H1 (cell line): Measurements from ENCODE around the gene CA7. TPM values are rescaled to one million over a fixed set of nuclear protein-coding genes. Genes with fewer than 3 reads are reported as not detected.

Experiments
- CTCF ChIA-PET: fragments of 300-600 bp; sonication (Branson Sonifier 250); formaldehyde crosslinking; loops from one replicate; lab custom pipeline; 2021; ENCODE audit not compliant: partially characterized antibody; lab: Charles Lee
- POLR2A ChIA-PET: fragments of 300-600 bp; sonication (Branson Sonifier 250); formaldehyde crosslinking; loops from one replicate; lab custom pipeline; 2021; ENCODE audit warnings: inconsistent platforms; ENCODE audit not compliant: partially characterized antibody; lab: Charles Lee
- DNase-seq, 2 experiments: peaks; one replicate each; pipeline versions ENCODE4 v3.0.0 to v3.0.0-alpha.2; 2010 to 2022; ENCODE audit warnings: low spot score in 2 of 2, low read depth in 1 of 2, mixed read lengths in 1 of 2
- FAIRE-seq: peaks from 2 replicates; lab custom pipeline; 2011; peaks lifted over from hg19 to GRCh38; lab: Jason Lieb, UNC
- H2AFZ ChIP-seq: 2 replicates; pipeline ENCODE4 v1.8.1; 2012; ENCODE audit warnings: low read length, inconsistent platforms
- H2AK5ac ChIP-seq: 2 replicates; pipeline ENCODE4 v1.6.1; 2013; ENCODE audit warnings: low read depth, low read length
- H2BK120ac ChIP-seq: replicated peaks from 2 replicates; pipeline ENCODE3; 2013; ENCODE audit warnings: low read depth, low read length, inconsistent platforms
- H2BK12ac ChIP-seq: 2 replicates; pipeline ENCODE4 v1.6.1; 2013; ENCODE audit warnings: low read depth, low read length
- H2BK15ac ChIP-seq: 2 replicates; pipeline ENCODE4 v1.6.1; 2013; ENCODE audit warnings: low read length
- H2BK20ac ChIP-seq: 2 replicates; pipeline ENCODE4 v1.6.1; 2013; ENCODE audit warnings: low read length
- H2BK5ac ChIP-seq: 2 replicates; pipeline ENCODE4 v1.6.1; 2013; ENCODE audit warnings: low read depth, low read length
- H3K14ac ChIP-seq: 2 replicates; pipeline ENCODE4 v1.6.1; 2013; ENCODE audit warnings: inconsistent platforms; ENCODE audit not compliant: insufficient read length
- H3K18ac ChIP-seq: 2 replicates; pipeline ENCODE4 v1.6.1; 2013; ENCODE audit warnings: low read length; ENCODE audit errors: extremely low read depth
- H3K23ac ChIP-seq: 2 replicates; pipeline ENCODE4 v1.6.1; 2013; ENCODE audit warnings: inconsistent platforms; ENCODE audit not compliant: insufficient read length
- H3K23me2 ChIP-seq: 2 replicates; pipeline ENCODE4 v1.6.1; 2013; ENCODE audit warnings: low read depth, low read length
- H3K27ac ChIP-seq: 2 replicates; pipeline ENCODE4 v1.6.1; 2011; ENCODE audit warnings: low read depth, low read length, inconsistent platforms
- H3K27me3 ChIP-seq, 4 experiments: replicated peaks in 1 of 4; 1 replicate in 1 of 4; 2 replicates in 3 of 4; pipeline versions ENCODE4 v1.6.1 to v1.8.1; 2011 to 2013; ENCODE audit warnings: low read length in 3 of 4, mild to moderate bottlenecking in 3 of 4, inconsistent platforms in 2 of 4, mixed read lengths in 2 of 4, moderate library complexity in 1 of 4; ENCODE audit not compliant: control insufficient read depth in 3 of 4, insufficient read depth in 3 of 4; ENCODE audit errors: extremely low read depth in 1 of 4
- H3K36me3 ChIP-seq, 4 experiments: 2 replicates each; pipeline versions ENCODE4 v1.6.1 to v1.8.1; 2011 to 2013; ENCODE audit warnings: mild to moderate bottlenecking in 4 of 4, low read length in 3 of 4, moderate library complexity in 2 of 4, control low read depth in 1 of 4, inconsistent platforms in 1 of 4; ENCODE audit not compliant: insufficient read depth in 4 of 4, control insufficient read depth in 2 of 4
- H3K4ac ChIP-seq: replicated peaks from 2 replicates; pipeline ENCODE3; 2013; ENCODE audit warnings: low read length, low read depth, mixed read lengths, inconsistent platforms; ENCODE audit not compliant: insufficient read length
- H3K4me1 ChIP-seq, 4 experiments: replicated peaks in 1 of 4; 1 replicate in 1 of 4; 2 replicates in 3 of 4; pipeline versions ENCODE4 v1.6.1 to v1.8.1; 2011 to 2013; ENCODE audit warnings: low read length in 3 of 4, inconsistent platforms in 2 of 4, mixed read lengths in 1 of 4; ENCODE audit not compliant: insufficient read depth in 4 of 4, control insufficient read depth in 3 of 4
- H3K4me2 ChIP-seq, 2 experiments: 2 replicates each; pipeline versions ENCODE4 v1.6.1 to v1.8.1; 2011 to 2013; ENCODE audit warnings: low read depth in 2 of 2, low read length in 2 of 2, control low read depth in 1 of 2, inconsistent platforms in 1 of 2, mild to moderate bottlenecking in 1 of 2; ENCODE audit not compliant: insufficient read depth in 1 of 2
- H3K4me3 ChIP-seq, 4 experiments: fragments of 200-600, 300-600 bp in 1 of 4; sonication (generic), shearing (Covaris generic), sonication (Bioruptor Twin) in 1 of 4; 2 replicates each; pipeline versions ENCODE4 v1.5.1 to v1.8.1; 2011 to 2016; ENCODE audit warnings: low read length in 4 of 4, low read depth in 3 of 4, control low read depth in 2 of 4, inconsistent platforms in 2 of 4, mild to moderate bottlenecking in 2 of 4, mixed read lengths in 1 of 4, moderate library complexity in 1 of 4; ENCODE audit not compliant: insufficient read depth in 2 of 4; ENCODE audit errors: extremely low read depth in 1 of 4
- H3K56ac ChIP-seq: replicated peaks from 2 replicates; pipeline ENCODE3; 2013; ENCODE audit warnings: low read depth, mild to moderate bottlenecking, mixed read lengths, low read length, inconsistent platforms; ENCODE audit not compliant: insufficient read length
- H3K79me1 ChIP-seq: 2 replicates; pipeline ENCODE4 v1.6.1; 2013; ENCODE audit warnings: low read depth, low read length, control low read depth
- H3K79me2 ChIP-seq, 2 experiments: 2 replicates each; pipeline versions ENCODE4 v1.6.1 to v1.8.1; 2012 to 2013; ENCODE audit warnings: low read length in 2 of 2, mild to moderate bottlenecking in 2 of 2, inconsistent platforms in 1 of 2; ENCODE audit not compliant: insufficient read depth in 2 of 2, control insufficient read depth in 1 of 2
- H3K9ac ChIP-seq, 4 experiments: replicated peaks in 1 of 4; 1 replicate in 1 of 4; 2 replicates in 3 of 4; pipeline versions ENCODE4 v1.6.1 to v1.8.1; 2011 to 2013; ENCODE audit warnings: low read depth in 3 of 4, low read length in 3 of 4, control low read depth in 2 of 4, mild to moderate bottlenecking in 2 of 4, moderate library complexity in 2 of 4, inconsistent platforms in 1 of 4; ENCODE audit errors: extremely low read depth in 1 of 4
- H3K9me3 ChIP-seq, 2 experiments: 2 replicates each; pipeline versions ENCODE4 v1.6.1 to v1.8.1; 2012 to 2013; ENCODE audit warnings: mild to moderate bottlenecking in 2 of 2, moderate library complexity in 2 of 2, control low read depth in 1 of 2, inconsistent platforms in 1 of 2, low read depth in 1 of 2, low read length in 1 of 2, mixed read lengths in 1 of 2; ENCODE audit not compliant: insufficient read depth in 2 of 2
- H4K20me1 ChIP-seq, 2 experiments: replicated peaks in 1 of 2; 2 replicates each; pipeline versions ENCODE3 to v1.8.1; 2011 to 2013; ENCODE audit warnings: inconsistent platforms in 2 of 2, low read length in 2 of 2, mild to moderate bottlenecking in 1 of 2; ENCODE audit not compliant: insufficient read depth in 2 of 2, control insufficient read depth in 1 of 2
- H4K5ac ChIP-seq: 2 replicates; pipeline ENCODE4 v1.6.1; 2013; ENCODE audit warnings: low read length, low read depth, mixed read lengths, inconsistent platforms; ENCODE audit not compliant: insufficient read length
- H4K8ac ChIP-seq: 2 replicates; pipeline ENCODE4 v1.8.0; 2013; ENCODE audit warnings: mild to moderate bottlenecking, moderate library complexity, low read length, inconsistent platforms; ENCODE audit not compliant: insufficient read depth; ENCODE audit errors: extremely low read depth
- H4K91ac ChIP-seq: replicated peaks from 2 replicates; pipeline ENCODE3; 2013; ENCODE audit warnings: low read length, mixed read lengths, inconsistent platforms; ENCODE audit not compliant: insufficient read length
- BACH1 ChIP-seq: IDR thresholded peaks from 2 replicates; pipeline ENCODE4 v1.6.1; 2012; ENCODE audit warnings: low read length, improper control_type of control experiment
- BRCA1 ChIP-seq: IDR thresholded peaks from 2 replicates; pipeline ENCODE4 v1.6.1; 2012; ENCODE audit warnings: low read depth, low read length, improper control_type of control experiment
- CBX8 ChIP-seq: fragments of 300-800, 300-1000 bp; sonication (generic); IDR thresholded peaks from 2 replicates; pipeline ENCODE4 v1.7.1; 2016; ENCODE audit warnings: low read depth, low read length, borderline replicate concordance
- EGR1 ChIP-seq: IDR thresholded peaks from 2 replicates; pipeline ENCODE4 v1.6.1; 2011; ENCODE audit warnings: low read depth, low read length, borderline replicate concordance
- SAP30 ChIP-seq: fragments of 300-600 bp; sonication (generic); IDR thresholded peaks from 2 replicates; pipeline ENCODE4 v1.7.1; 2012; ENCODE audit warnings: low read length, moderate library complexity, mild to moderate bottlenecking, inconsistent platforms; ENCODE audit not compliant: insufficient read depth, insufficient replicate concordance
- SIRT6 ChIP-seq: IDR thresholded peaks from one replicate; pipeline ENCODE4 v1.7.1; 2012; ENCODE audit warnings: low read length, inconsistent platforms
- SUZ12 ChIP-seq: fragments of 200-600 bp; sonication (generic); IDR thresholded peaks from 2 replicates; pipeline ENCODE4 v1.6.1; 2012; ENCODE audit warnings: mild to moderate bottlenecking, inconsistent platforms, low read length, moderate library complexity, mixed read lengths
- TAF7 ChIP-seq: optimal IDR thresholded peaks from 2 replicates; pipeline ENCODE3; 2011; ENCODE audit warnings: low read depth, mild to moderate bottlenecking, inconsistent platforms, low read length, moderate library complexity, borderline replicate concordance
- WGBS, 2 experiments: shearing (Covaris generic) in 1 of 2; methylation state at CpG; one replicate each; pipeline versions ENCODE4 v1.1.6 to v1.1.7; 2013 to 2015; ENCODE audit warnings: low lambda C conversion rate in 2 of 2, mixed read lengths in 2 of 2, inconsistent platforms in 1 of 2, low coverage in 1 of 2, missing lambda C conversion rate in 1 of 2; ENCODE audit not compliant: insufficient replicate concordance in 2 of 2, insufficient coverage in 1 of 2, insufficient read length in 1 of 2; ENCODE audit errors: extremely low coverage in 1 of 2, missing lambda C conversion rate in 1 of 2; 5-methylcytosine and 5-hydroxymethylcytosine counted together
- polyA plus RNA-seq, 7 experiments: library from polyadenylated mRNA; depleted of rRNA in 3 of 7; stranded (reverse) in 5 of 7; unstranded in 2 of 7; fragments of >200 nt in 5 of 7; fragments of 200-250 nt in 2 of 7; gene quantifications; 1 replicate in 5 of 7; 2 replicates in 1 of 7; 4 replicates in 1 of 7; pipeline versions ENCODE4 v1.2.1 to v1.2.3, GENCODE V29; 2011 to 2013; ENCODE audit warnings: missing spikeins in 2 of 7, mixed read lengths in 2 of 7
- total RNA-seq: library from RNA; stranded (reverse); fragmentation: NEBNext Ultra II Directional; extraction: Animal tissue kit (Norgen Biotek cat#: 25700); gene quantifications from 2 replicates; pipeline ENCODE4 v1.2.1, GENCODE V29; 2021
- TF ChIP-seq, protein P1 (sequence below): IDR thresholded peaks from 2 replicates; pipeline ENCODE4 v1.6.1; 2012; ENCODE audit warnings: inconsistent platforms
- TF ChIP-seq, protein P2 (sequence below): IDR thresholded peaks from 2 replicates; pipeline ENCODE4 v1.6.1; 2012; ENCODE audit warnings: inconsistent platforms

Gene CA7
- total and polyA plus RNA-seq, 2 of the 8 experiments (the other 6 are each of a cell fraction or from before 2014, with no cell fraction given): 1.7 to 2.7 TPM

DNA sequence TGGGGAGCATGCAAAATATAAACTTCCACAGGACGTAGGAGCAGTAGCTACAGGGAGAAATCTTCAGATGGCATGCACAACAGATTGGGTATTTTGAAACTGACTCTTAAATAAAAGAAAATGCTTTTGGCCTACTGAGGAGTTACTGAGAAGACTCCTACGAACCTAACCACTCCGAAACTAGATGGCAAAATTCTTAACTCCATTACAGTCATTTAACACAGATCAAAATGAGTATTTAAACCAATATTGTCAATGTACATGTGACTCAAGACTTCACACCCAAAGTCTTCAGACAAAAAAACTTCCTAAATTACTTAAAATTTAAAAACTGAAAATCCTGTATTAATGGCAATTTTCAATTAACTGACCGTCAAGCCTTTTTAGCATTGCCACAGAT lies 34.4 kb upstream of the CA7 start:
- Histone ChIP-seq H2BK5ac (no peak overlapping the region), H2AK5ac (no peak overlapping the region), H3K4ac (no peak overlapping the region), H3K79me2 (no peaks in the 10 kb centered on the region), H2AFZ (no peak overlapping the region), H4K20me1 (peaks cover 0 to 6% of the 10 kb centered on the region in 2 experiments), H3K4me1 (no peaks in the 10 kb centered on the region), H3K9ac (no peak overlapping the region), H3K4me2 (no peak overlapping the region), H2BK120ac (no peak overlapping the region), H4K91ac (no peak overlapping the region), H3K79me1 (no peaks in the 10 kb centered on the region), H3K14ac (no peak overlapping the region), H3K27ac (no peak overlapping the region), H3K56ac (no peak overlapping the region), H3K23ac (no peak overlapping the region), H3K27me3 (no peaks in the 10 kb centered on the region), H3K23me2 (no peaks in the 10 kb centered on the region), H3K36me3 (peaks cover 21 to 83% (median 50%) of the 10 kb centered on the region in 4 experiments), H2BK12ac (no peak overlapping the region), H2BK15ac (no peak overlapping the region), H2BK20ac (no peak overlapping the region), H4K5ac (no peak overlapping the region), H4K8ac (no peak overlapping the region), H3K18ac (no peak overlapping the region), H3K9me3 (no peaks in the 10 kb centered on the region), H3K4me3 (no peak overlapping the region)
- ChIA-PET POLR2A (interaction anchor here (1.4 to 2.7 kb wide), 2 partner anchors 10 to 21 kb away, joined by 3 to 9 read pairs; partner anchors contain the start of gene NAE1), CTCF (interaction anchor here (1.0 to 1.9 kb wide), 4 partner anchors 9 to 21 kb away, joined by 4 to 8 read pairs (median 4); partner anchors contain the start of gene NAE1)
- no peak for FAIRE-seq
- DNase-seq: no peak
- 92% methylated on average over 4 of the region's 4 CpGs; no CpG with 5 or more reads in 1 of the 2 experiments for WGBS, 2 experiments
- TF ChIP-seq BRCA1 (no peak), TAF7 (no peak), SAP30 (no peak), SIRT6 (no peak), EGR1 (no peak), CBX8 (no peak), SUZ12 (no peak), BACH1 (no peak)
- TF ChIP-seq, protein P1, sequence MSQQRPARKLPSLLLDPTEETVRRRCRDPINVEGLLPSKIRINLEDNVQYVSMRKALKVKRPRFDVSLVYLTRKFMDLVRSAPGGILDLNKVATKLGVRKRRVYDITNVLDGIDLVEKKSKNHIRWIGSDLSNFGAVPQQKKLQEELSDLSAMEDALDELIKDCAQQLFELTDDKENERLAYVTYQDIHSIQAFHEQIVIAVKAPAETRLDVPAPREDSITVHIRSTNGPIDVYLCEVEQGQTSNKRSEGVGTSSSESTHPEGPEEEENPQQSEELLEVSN: no peak
- TF ChIP-seq, protein P2, sequence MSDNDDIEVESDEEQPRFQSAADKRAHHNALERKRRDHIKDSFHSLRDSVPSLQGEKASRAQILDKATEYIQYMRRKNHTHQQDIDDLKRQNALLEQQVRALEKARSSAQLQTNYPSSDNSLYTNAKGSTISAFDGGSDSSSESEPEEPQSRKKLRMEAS: no peak
